Measurements from ENCODE around the gene RAPGEF1.

The RAPGEF1 gene

DNA sequence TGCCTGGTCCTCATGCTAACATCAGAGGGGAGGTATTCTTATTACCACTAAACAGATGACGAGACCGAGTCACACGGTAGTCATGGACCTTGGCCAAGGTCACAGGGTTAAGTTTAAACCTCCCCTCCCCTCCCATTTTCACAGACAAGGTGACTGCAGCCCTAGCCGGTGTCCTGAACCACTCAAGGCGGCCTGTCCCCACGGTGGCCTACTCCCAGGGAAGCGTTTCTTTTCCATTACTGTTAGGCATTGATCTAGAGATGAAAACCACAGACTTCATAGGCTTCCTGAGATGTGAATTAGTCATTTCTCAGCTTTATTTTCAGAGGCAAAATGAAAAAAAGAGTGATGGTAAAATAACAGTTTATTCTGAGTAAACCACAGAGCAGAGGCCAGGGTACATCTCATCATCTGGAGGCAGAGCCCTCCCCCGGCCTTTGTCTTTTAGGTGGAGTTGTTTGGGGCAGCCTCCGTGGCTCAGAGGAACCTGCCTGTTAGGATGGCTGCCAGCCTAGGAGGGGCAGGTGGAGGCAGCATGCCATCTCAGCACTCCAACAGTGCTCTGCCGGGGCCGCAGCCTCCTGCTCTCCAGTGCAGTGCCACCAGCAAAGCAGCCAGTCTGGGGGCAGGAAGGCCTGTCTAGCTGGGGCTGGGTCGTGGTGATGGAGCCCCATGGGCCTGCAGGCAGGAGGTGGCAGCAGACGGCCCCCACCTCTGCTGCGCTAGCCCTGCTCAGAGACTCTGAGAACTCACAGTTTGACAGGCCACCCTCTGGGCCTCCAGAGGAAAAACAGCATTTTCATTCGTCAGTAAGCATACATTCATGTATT, 71.2 kb downstream of the RAPGEF1 start:
- TF ChIP-seq CEBPB (IDR thresholded peaks at IDR 0.05): no peak
- TF ChIP-seq EGR1 (IDR thresholded peaks at IDR 0.05): no peak
- no peak for TF ChIP-seq YY1 (IDR thresholded peaks at IDR 0.05; ENCODE audit: low read depth)

DNA sequence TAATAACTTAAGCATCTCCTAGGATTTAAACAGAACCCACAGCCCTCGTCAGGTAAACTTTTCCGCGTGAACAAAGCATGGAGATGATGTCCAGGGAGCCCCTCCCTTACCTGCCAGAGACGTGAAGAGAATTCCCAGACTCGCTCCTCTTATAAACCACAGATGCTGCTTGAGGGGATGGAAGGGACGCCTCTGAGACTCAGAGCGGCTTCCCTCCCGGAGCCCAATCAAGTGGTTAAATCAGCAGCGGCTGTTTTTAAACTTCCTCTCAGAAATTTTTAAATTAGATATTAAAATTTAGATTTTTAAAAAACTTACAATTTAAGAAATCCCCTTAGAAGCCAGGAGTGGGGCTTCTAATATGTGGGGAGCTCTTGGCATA, 71.8 kb downstream of the RAPGEF1 start:
- no peak for TF ChIP-seq NFIC (IDR thresholded peaks at IDR 0.05)
- TF ChIP-seq, protein P1, sequence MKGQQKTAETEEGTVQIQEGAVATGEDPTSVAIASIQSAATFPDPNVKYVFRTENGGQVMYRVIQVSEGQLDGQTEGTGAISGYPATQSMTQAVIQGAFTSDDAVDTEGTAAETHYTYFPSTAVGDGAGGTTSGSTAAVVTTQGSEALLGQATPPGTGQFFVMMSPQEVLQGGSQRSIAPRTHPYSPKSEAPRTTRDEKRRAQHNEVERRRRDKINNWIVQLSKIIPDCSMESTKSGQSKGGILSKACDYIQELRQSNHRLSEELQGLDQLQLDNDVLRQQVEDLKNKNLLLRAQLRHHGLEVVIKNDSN (IDR thresholded peaks at IDR 0.05): no peak
- TF ChIP-seq EGR1 (IDR thresholded peaks at IDR 0.05): no peak
- TF ChIP-seq, protein P2, sequence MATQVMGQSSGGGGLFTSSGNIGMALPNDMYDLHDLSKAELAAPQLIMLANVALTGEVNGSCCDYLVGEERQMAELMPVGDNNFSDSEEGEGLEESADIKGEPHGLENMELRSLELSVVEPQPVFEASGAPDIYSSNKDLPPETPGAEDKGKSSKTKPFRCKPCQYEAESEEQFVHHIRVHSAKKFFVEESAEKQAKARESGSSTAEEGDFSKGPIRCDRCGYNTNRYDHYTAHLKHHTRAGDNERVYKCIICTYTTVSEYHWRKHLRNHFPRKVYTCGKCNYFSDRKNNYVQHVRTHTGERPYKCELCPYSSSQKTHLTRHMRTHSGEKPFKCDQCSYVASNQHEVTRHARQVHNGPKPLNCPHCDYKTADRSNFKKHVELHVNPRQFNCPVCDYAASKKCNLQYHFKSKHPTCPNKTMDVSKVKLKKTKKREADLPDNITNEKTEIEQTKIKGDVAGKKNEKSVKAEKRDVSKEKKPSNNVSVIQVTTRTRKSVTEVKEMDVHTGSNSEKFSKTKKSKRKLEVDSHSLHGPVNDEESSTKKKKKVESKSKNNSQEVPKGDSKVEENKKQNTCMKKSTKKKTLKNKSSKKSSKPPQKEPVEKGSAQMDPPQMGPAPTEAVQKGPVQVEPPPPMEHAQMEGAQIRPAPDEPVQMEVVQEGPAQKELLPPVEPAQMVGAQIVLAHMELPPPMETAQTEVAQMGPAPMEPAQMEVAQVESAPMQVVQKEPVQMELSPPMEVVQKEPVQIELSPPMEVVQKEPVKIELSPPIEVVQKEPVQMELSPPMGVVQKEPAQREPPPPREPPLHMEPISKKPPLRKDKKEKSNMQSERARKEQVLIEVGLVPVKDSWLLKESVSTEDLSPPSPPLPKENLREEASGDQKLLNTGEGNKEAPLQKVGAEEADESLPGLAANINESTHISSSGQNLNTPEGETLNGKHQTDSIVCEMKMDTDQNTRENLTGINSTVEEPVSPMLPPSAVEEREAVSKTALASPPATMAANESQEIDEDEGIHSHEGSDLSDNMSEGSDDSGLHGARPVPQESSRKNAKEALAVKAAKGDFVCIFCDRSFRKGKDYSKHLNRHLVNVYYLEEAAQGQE (IDR thresholded peaks at IDR 0.05; ENCODE audit: low read depth): no peak

DNA sequence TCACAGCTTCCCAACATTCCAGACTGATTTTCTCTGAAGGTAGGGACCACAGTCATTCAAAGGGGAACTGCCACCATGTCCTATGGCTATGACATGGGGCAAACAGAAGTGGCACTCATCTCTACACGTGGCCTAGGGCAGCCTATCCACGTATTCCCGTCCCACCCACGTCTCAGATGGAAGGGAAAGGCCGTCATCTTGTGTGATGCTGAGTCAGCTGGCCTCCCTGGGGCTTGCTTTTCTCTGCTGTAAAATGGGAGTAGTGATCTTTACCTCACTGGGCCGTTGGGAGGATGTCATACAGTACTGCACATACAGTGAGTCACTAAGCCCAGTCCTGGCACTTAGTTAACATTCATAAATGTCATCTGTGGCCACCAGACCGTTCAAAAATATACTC, 72.3 kb downstream of the RAPGEF1 start:
- TF ChIP-seq, protein P2 (IDR thresholded peaks at IDR 0.05; ENCODE audit: low read depth): no peak
- TF ChIP-seq FOXM1 (IDR thresholded peaks at IDR 0.05; ENCODE audit: borderline replicate concordance, low read depth): no peak
- TF ChIP-seq TCF12 (IDR thresholded peaks at IDR 0.05; ENCODE audit: low read depth): no peak

DNA sequence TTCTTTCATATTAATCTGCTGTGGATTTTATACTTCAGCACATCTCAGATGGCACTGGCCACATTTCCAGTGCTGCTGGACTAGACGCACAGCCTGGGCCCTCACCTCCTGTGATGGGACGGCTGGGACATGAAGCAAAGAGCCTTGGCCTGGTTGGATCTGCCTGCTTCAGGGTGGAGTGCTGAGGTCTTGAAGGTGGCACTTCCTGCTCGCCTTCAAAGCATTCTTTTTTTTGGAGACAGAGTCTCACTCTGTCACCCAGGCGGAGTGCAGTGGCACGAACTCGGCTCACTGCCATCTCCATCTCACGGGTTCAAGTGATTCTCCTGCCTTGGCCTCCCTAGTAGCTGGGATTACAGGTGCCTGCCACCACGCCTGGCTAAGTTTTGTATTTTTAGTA, 73.1 kb downstream of the RAPGEF1 start:
- TF ChIP-seq FOXM1 (IDR thresholded peaks at IDR 0.05; ENCODE audit: borderline replicate concordance, low read depth) (no peak), CREB1 (IDR thresholded peaks at IDR 0.05; ENCODE audit: low read depth) (no peak), NFIC (IDR thresholded peaks at IDR 0.05) (no peak), TCF12 (IDR thresholded peaks at IDR 0.05; ENCODE audit: low read depth) (no peak), YY1 (IDR thresholded peaks at IDR 0.05; ENCODE audit: low read depth) (no peak), ZBTB7A (IDR thresholded peaks at IDR 0.05; ENCODE audit: low read depth) (no peak), RAD21 (IDR thresholded peaks at IDR 0.05; ENCODE audit: low read depth) (no peak), TEAD4 (IDR thresholded peaks at IDR 0.05) (no peak), CEBPB (IDR thresholded peaks at IDR 0.05) (no peak), EP300 (IDR thresholded peaks at IDR 0.05; ENCODE audit: borderline replicate concordance) (no peak), TAF1 (IDR thresholded peaks at IDR 0.05; ENCODE audit: low read depth) (no peak), EGR1 (IDR thresholded peaks at IDR 0.05) (no peak)
- TF ChIP-seq, protein P2 (IDR thresholded peaks at IDR 0.05; ENCODE audit: low read depth): no peak
- TF ChIP-seq, protein P3, sequence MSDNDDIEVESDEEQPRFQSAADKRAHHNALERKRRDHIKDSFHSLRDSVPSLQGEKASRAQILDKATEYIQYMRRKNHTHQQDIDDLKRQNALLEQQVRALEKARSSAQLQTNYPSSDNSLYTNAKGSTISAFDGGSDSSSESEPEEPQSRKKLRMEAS (IDR thresholded peaks at IDR 0.05): no peak
- TF ChIP-seq, protein P1 (IDR thresholded peaks at IDR 0.05): no peak

DNA sequence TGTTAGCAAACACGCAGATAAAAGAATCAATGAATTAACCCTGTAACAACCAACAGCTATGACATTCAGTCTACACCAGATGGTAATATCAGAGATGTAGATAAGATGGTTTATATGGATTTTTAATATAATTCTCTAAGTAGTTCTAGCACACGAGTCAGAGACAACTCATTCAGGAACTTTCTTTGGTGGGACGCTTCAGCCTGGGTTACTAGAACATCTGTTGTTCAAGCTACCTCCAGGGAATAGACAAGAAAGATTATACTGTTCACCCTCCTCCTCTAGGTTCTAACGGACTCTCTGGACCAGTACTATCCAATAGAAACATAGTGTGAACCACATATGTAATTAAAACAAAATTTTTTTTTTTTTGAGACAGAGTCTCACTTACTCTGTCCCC, 73.8 kb downstream of the RAPGEF1 start:
- no peak for TF ChIP-seq TAF1 (IDR thresholded peaks at IDR 0.05; ENCODE audit: low read depth)
- no peak for TF ChIP-seq ZBTB7A (IDR thresholded peaks at IDR 0.05; ENCODE audit: low read depth)
- TF ChIP-seq, protein P2 (IDR thresholded peaks at IDR 0.05; ENCODE audit: low read depth): no peak
- no peak for TF ChIP-seq TEAD4 (IDR thresholded peaks at IDR 0.05)
- TF ChIP-seq TCF12 (IDR thresholded peaks at IDR 0.05; ENCODE audit: low read depth): no peak
- no peak for TF ChIP-seq RAD21 (IDR thresholded peaks at IDR 0.05; ENCODE audit: low read depth)
- TF ChIP-seq EGR1 (IDR thresholded peaks at IDR 0.05): no peak
- TF ChIP-seq, protein P1 (IDR thresholded peaks at IDR 0.05): no peak
- TF ChIP-seq EP300 (IDR thresholded peaks at IDR 0.05; ENCODE audit: borderline replicate concordance): no peak
- TF ChIP-seq NFIC (IDR thresholded peaks at IDR 0.05): no peak
- no peak for TF ChIP-seq CEBPB (IDR thresholded peaks at IDR 0.05)
- TF ChIP-seq, protein P3 (IDR thresholded peaks at IDR 0.05): no peak
- no peak for TF ChIP-seq CREB1 (IDR thresholded peaks at IDR 0.05; ENCODE audit: low read depth)
- no peak for TF ChIP-seq YY1 (IDR thresholded peaks at IDR 0.05; ENCODE audit: low read depth)
- TF ChIP-seq FOXM1 (IDR thresholded peaks at IDR 0.05; ENCODE audit: borderline replicate concordance, low read depth): no peak
